HG03175 (cell line): Measurements from ENCODE around the gene ACTR5.

Experiments
- ATAC-seq: cut with Tn5 transposase; IDR thresholded peaks from one replicate; pipeline ENCODE4 v1.9.1; 2021; ENCODE audit warnings: mild to moderate bottlenecking, moderate library complexity; ENCODE audit not compliant: unreplicated experiment

The ACTR5 gene

GRCh38 chr20:38728911-38729642 lies 19.2 kb upstream of the ACTR5 start:
- ATAC-seq = no peak

- ATAC-seq = no peak
Observed at GRCh38 chr20:38729767-38730166, 18.5 kb upstream of the ACTR5 start.

GRCh38 chr20:38730167-38730988 lies 17.9 kb upstream of the ACTR5 start:
- no peak for ATAC-seq

GRCh38 chr20:38730989-38731737 lies 17.1 kb upstream of the ACTR5 start:
- no peak for ATAC-seq

GRCh38 chr20:38731738-38732113 lies 16.5 kb upstream of the ACTR5 start:
- ATAC-seq = no peak

- no peak for ATAC-seq
Observed at GRCh38 chr20:38732981-38733380, 15.3 kb upstream of the ACTR5 start.

DNA sequence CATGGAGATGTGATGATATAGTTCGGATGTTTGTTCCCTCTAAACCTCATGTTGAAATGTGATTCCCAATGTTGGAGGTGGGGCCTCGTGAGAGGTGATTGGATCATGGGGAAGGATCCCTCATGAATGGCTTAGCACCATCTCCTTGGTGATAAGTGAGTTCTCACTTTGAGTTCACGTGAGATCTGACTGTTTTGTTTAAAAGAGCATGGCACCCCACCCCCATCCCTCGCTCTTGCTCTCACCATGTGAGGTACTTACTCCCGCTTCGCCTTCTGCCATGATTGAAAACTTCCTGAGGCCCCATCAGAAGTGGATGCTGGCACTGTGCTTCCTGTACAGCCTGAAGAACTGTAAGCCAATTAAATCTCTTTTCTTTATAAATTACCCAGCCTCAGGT lies 13.1 kb upstream of the ACTR5 start:
- ATAC-seq = no peak

GRCh38 chr20:38737887-38738286 lies 10.4 kb upstream of the ACTR5 start:
- ATAC-seq = no peak

GRCh38 chr20:38745757-38746156 lies 2.5 kb upstream of the ACTR5 start:
- ATAC-seq = no peak

- ATAC-seq = no peak
Observed at GRCh38 chr20:38747495-38748096, 664 bp upstream of the ACTR5 start.

GRCh38 chr20:38748861-38749149 lies 545 bp downstream of the ACTR5 start:
- ATAC-seq = no peak

DNA sequence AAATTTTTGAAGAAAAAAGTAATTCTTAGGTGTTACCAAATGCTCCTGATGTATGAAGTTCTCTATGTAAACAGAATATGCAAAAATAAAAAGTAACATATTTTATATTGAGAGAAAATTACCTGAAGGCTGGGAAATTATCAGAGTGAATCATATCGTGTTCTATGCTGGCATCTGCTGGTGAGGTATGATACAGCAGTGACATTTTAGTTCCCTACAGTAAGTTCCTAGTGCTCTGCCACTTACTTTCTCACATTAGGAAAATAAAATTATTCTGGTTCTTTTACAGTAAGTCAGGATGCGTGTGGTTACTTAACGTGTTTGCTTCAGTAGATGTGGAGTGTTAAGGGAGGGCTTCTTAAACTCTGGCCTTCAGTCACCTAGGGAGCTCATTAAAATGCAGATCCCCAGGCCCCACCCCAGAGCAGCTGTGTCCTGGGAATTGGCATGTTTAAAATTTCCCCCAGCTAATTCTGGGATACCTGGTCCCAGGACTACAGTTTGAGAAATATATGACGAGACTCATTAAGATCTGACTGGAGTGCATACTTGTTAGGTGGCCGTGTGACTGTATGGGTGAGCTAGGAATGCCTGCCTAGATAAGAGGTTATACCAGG lies 3.2 kb downstream of the ACTR5 start:
- no peak for ATAC-seq

GRCh38 chr20:38752029-38752428 lies 3.8 kb downstream of the ACTR5 start:
- no peak for ATAC-seq

- no peak for ATAC-seq
Observed at GRCh38 chr20:38754924-38755323, 6.7 kb downstream of the ACTR5 start.

- ATAC-seq = no peak
Observed at GRCh38 chr20:38755324-38755910, 7.2 kb downstream of the ACTR5 start.

GRCh38 chr20:38757145-38757775 lies 9.0 kb downstream of the ACTR5 start:
- ATAC-seq = no peak

DNA sequence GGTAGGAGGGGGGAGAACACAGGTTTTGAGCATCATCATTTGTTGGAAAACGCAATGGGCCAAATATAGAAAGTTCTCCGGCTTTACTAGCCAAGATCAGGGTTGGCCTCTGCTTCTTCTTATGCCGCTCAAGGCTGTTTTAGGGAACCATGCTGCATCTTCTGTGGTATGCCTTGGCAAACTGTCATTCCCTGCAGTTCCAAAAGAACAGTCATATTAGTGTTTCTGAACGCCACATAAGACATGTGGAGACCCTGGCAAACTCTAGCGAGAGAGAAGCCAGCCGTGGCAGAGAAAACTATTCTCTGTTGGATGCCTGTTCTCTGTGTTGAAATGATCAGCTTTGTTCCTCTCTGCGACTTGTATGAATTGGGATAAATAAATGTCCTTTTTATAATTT lies 10.8 kb downstream of the ACTR5 start:
- no peak for ATAC-seq

DNA sequence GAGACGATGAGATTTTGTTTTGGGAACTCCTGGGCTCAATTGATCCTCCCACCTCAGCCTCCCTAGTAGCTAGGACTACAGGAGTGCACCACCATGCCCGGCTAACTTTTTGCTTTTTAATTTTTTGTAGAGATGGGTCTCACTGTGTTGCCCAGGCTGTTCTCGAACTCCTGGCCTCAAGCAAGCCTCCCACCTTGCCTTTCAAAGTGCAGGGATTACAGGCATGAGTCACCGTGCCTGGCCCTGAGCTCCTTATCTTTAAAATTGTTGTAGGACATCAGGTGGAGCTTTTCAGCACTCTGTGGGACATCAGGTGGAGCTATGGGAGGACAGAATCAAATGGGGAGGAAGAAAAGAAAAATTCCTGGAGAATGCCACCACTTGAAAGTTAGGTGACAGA lies 12.7 kb downstream of the ACTR5 start:
- no peak for ATAC-seq

DNA sequence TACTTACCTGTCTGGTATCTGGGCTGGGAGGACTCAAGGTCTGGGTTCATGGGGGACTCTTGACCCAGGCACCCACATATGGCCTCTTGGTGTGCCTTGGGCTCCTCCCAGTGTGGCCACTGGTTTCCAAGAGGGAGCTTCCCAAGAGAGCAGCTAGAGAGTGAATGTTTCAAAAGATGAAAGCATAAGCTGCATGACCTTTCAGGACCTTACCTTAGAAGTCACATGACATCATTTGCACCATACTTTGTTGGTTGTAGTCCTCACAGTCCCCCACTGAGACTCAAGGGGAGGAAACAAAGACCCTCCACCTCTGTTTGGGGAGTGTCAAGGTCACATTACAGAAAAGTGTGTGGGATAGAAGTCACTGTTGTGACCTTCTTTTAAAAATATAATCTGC lies 13.9 kb downstream of the ACTR5 start:
- ATAC-seq = no peak

DNA sequence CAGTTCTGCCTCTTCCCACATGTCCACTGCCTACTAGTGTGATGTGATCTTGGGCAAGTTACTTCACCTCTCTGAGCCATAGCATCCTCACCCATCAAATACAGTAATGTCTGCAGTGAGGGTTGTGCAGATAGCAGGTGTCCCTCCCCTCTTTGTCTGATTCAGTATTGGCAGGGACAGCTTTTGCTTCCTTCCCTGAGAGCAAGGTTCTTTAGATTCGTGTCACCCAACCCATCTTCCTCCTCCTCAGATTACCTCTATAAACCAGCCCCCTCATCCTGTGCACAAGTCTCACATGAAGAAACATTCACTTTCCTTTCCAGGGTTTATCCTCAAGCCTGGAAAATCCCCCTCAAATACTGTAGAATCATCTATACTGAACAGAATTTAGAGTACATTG lies 15.4 kb downstream of the ACTR5 start:
- ATAC-seq = no peak
